Measurements from ENCODE around the gene NCOA5.

DNA sequence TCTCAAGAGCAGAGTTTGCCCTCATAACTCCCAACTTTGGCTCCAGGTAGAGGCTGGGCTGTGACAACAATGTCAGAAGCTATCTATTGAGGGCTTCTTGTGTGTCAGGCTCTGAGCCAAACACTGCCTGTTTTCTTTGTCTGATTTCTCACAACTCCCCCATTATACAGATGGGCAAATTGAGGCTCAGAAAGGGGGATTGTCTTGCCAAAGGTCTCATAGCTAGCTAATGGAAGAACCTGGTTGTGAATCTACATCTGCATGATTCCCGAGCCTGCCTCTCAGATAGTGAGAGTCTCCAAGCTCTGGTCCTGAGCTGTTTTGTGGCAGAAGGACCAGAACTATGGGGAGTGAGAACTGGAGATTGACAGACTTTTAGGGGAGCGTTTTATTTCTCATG, 29.8 kb upstream of the NCOA5 start:
- TF ChIP-seq, protein P1, sequence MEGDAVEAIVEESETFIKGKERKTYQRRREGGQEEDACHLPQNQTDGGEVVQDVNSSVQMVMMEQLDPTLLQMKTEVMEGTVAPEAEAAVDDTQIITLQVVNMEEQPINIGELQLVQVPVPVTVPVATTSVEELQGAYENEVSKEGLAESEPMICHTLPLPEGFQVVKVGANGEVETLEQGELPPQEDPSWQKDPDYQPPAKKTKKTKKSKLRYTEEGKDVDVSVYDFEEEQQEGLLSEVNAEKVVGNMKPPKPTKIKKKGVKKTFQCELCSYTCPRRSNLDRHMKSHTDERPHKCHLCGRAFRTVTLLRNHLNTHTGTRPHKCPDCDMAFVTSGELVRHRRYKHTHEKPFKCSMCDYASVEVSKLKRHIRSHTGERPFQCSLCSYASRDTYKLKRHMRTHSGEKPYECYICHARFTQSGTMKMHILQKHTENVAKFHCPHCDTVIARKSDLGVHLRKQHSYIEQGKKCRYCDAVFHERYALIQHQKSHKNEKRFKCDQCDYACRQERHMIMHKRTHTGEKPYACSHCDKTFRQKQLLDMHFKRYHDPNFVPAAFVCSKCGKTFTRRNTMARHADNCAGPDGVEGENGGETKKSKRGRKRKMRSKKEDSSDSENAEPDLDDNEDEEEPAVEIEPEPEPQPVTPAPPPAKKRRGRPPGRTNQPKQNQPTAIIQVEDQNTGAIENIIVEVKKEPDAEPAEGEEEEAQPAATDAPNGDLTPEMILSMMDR (IDR thresholded peaks at IDR 0.05): no peak
- TF ChIP-seq EZH2phosphoT487 (IDR thresholded peaks at IDR 0.05) (no peak), EZH2 (IDR thresholded peaks at IDR 0.05) (no peak)
